B cell (primary cell): Measurements from ENCODE around the gene MRM2.

Experiments used
- CTCF ChIP-seq: fragments of 200-600 bp; IDR thresholded peaks from one replicate; pipeline ENCODE4 v1.8.0; 2022; ENCODE audit warnings: antibody characterized with exemption, mild to moderate bottlenecking
- EZH2 ChIP-seq: IDR thresholded peaks from 2 replicates; pipeline ENCODE4 v1.6.1; 2012; ENCODE audit warnings: borderline replicate concordance, low read depth, mild to moderate bottlenecking, moderate library complexity, low read length; ENCODE audit not compliant: insufficient read depth, poor library complexity, severe bottlenecking

GRCh38 chr7:2233926-2234325, 8.1 kb downstream of the MRM2 start:
- TF ChIP-seq CTCF: no peak
- TF ChIP-seq EZH2: no peak
